GM19240 (cell line): ENCODE measurements around the gene VPS33B.
"Not testable (repeated sequence)": the region's sequence is repeated elsewhere in the genome, so short reads cannot be mapped to it uniquely, and the experiment has no call there.

Experiments
- DNase-seq: peaks from one replicate; pipeline ENCODE4 v3.0.0; 2011; ENCODE audit warnings: low spot score; ENCODE audit not compliant: insufficient read length

The VPS33B gene

GRCh38 chr15:91032919-91033803 lies 10.8 kb upstream of the VPS33B start:
- DNase-seq = no peak

- DNase-seq = no peak
These were observed 9.4 kb upstream of the VPS33B start for GRCh38 chr15:91031796-91032195.

GRCh38 chr15:91027677-91028076 lies 5.3 kb upstream of the VPS33B start:
- no peak for DNase-seq

- no peak for DNase-seq
These were observed 1.3 kb upstream of the VPS33B start for GRCh38 chr15:91023720-91024119.

DNA sequence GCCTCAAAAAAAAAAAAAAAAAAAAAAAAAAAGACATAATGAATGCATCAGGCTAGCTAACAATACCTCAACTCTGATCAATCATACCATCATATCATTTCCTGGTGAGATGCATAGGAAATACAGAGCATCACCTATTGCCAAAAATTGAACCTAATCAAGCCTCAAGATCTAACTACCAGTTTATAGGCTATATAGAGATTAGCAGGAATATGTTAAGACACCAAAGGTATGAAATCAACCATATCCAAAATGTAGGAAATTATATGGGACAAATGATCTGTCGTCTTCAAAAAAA lies 387 bp upstream of the VPS33B start:
- DNase-seq = no peak

GRCh38 chr15:91021516-91022074 lies 799 bp downstream of the VPS33B start:
- no peak for DNase-seq

- DNase-seq = no peak
These were observed 4.2 kb downstream of the VPS33B start for GRCh38 chr15:91018158-91018557.

DNA sequence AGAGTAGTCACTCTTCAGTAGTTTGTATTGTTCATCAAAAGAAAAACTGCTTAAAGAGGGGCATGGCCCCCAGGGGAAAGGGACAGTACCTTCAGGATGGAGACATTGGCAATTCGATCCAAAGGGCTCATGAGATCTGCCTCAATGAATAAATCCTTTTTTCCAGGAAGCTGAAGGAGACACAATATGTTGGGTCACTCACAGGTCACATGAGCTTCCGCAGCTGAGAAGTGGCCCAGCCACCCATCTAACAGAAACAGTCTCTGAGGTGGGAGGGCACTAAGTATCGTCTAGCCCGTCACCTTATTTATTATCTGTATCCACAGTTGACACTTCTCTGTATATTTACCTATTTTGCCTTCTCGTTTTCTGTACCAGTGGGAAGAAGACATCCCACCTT lies 4.7 kb downstream of the VPS33B start:
- no peak for DNase-seq

- DNase-seq = not testable (repeated sequence)
These were observed 8.7 kb downstream of the VPS33B start for GRCh38 chr15:91013701-91014100.

DNA sequence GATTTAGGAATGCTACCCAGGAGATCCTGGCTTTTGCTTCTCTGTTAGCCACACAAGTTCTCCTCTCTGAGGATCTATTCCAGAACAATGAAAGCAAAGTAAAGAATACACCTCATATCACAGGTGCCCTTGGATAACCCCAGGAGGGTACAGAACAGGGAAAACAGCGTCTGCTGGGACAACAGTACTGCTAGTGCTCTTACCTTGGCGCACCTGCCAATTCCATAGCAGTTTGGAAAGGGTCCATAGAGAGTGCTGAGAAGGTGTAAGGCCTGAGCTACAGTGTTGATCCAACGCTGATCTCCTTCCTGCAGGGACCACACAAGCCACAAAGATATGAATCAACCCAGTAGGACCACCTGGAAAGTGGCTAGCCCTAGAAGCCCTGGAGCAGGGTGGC lies 15.1 kb downstream of the VPS33B start:
- DNase-seq = no peak

- DNase-seq = no peak
These were observed 21.2 kb downstream of the VPS33B start for GRCh38 chr15:91001209-91001608.

- DNase-seq = no peak
These were observed 23.7 kb downstream of the VPS33B start for GRCh38 chr15:90998737-90999136.

DNA sequence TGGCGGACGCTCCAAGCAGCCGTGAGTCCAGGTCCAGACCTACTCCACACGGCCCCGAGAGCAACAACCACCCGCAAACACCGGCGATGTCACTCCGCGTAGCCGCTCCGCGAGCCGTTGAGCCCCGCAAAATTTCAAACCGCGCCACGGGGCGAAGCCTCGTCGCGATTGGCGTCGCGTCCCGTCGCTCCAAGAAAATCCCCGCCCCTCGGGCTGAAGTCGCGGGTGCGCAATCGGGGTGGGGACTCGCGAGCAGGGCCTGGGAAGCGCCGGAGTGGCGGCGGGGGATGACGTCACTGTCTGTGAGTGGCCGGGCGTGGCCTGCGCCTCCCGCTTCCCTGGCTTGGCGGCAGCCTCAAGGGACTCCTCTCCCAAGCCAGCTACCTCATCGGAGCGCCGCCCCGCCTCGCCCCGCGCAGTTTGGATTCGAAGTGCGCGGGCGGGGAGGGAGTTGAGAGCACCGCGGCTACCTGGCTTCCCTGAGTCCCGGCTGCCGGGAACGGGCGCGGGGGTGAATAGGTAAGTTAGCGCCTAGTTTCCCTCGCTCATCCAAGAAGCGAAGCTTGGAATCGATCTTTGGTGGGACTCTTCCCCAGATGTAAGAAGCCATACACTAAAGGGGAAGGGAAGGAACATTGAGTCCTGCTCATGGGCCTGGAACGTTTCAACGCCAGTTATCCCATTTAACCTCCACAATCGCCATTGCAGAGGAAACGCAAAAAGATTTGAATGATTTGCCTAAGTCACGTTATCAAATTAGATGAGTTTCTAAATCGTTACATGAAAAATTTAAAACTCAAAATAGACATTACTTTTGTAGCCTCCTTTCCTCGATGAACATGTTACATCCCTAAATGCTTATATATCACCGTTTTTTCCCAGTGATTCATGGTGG lies 27.7 kb downstream of the VPS33B start, which contains the start of gene PRC1:
TSS of gene PRC1 (minus strand) at position 119 of the 895 bp plus-strand sequence. CDS start at position 1, 118 bp downstream.
- peak; percentile 94 for DNase-seq

DNA sequence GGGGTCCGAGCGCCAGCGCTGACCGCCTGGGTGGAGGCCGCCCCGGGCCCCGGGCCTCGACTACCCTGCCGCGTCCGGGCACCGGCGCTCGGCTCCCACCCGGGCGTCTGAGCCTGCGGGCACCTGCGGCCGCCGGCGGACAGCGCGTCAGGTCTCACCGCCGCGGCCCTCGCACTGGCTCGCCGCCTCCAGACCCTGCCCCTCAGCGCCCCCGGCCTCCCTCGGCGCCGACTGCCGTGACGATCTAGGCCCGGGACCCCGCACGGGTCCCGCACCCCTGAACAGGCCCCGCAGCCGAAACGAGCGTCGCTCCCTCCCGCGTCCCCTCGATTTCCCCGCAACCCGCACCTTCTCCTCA lies 28.4 kb downstream of the VPS33B start:
- DNase-seq = no peak

- DNase-seq = no peak
These were observed 30.7 kb downstream of the VPS33B start for GRCh38 chr15:90991587-90992285.

DNA sequence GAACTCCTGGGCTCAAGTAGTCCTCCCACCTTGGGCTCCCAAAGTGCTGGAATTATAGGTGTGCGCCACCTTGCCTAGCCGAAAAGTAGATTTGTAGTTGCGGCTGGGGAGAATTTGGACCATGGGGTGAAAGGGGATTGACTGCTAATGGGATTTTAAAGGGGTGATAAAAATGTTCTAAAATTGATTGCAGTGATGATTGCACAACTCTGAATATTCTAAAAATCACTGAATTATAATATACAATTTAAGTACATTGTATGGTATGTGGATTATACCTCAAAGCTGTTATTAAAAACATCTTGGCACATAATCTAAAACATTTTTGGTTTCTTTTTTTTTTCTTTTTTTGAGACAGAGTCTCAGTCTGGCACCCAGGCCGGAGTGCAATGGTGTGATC lies 31.9 kb downstream of the VPS33B start:
- no peak for DNase-seq

- no peak for DNase-seq
These were observed 33.2 kb downstream of the VPS33B start for GRCh38 chr15:90989040-90989768.

GRCh38 chr15:90988296-90988695 lies 34.1 kb downstream of the VPS33B start:
- DNase-seq = no peak

- DNase-seq = no peak
These were observed 34.7 kb downstream of the VPS33B start for GRCh38 chr15:90987561-90988141.

DNA sequence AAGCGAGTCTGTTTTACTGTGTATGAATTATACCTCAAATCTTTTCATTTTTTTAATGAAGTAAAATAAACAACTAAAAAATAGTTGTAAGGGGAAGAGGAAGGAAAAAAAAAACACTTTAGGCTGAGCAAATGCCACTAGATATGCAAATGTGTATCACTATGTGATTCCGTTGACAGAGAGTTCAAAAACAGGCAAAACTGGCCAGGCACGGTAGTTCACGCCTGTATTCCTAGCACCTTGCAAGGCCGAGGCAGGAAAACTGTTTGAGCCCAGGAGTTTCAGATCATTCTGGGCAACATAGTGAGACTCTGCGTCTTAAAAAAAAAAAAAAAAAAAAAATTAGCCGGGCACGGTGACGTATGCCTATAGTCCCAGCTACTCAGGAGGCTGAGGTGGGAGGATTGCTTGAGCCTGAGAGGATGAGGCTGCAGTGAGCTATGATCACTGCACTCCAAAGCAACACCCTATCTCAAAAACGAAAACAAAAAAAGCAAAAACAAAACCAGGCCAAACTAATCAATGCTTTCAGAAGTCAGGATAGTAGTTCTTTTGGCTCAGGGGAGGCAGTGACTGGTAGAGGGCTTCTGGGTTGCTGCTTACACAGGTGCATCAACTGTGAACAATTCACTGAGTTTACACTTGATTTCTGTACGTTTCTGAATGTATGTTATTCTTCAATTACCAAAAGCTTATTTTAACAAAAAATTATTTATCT lies 35.4 kb downstream of the VPS33B start:
- DNase-seq = no peak
